HG03060 (cell line): ENCODE measurements around the gene OVCA2.

Experiments used
- ATAC-seq: cut with Tn5 transposase; IDR thresholded peaks from one replicate; pipeline ENCODE4 v1.9.1; 2021; ENCODE audit warnings: low read depth, moderate number of reproducible peaks; ENCODE audit not compliant: unreplicated experiment

OVCA2 gene

GRCh38 chr17:2041561-2042389, at the start of gene OVCA2:
OVCA2 (plus strand) TSS chr17:2042022; CDS start chr17:2042048, 26 bp downstream.
- ATAC-seq: peak; percentile 76

GRCh38 chr17:1992541-1992940, 49.3 kb upstream of the OVCA2 start:
- no peak for ATAC-seq

- no peak for ATAC-seq
These were observed 47.1 kb upstream of the OVCA2 start for GRCh38 chr17:1994707-1995106.

GRCh38 chr17:1995321-1995892, 46.4 kb upstream of the OVCA2 start:
- ATAC-seq: no peak

GRCh38 chr17:1995907-1996799, 45.7 kb upstream of the OVCA2 start:
- no peak for ATAC-seq

- no peak for ATAC-seq
These were observed 45.0 kb upstream of the OVCA2 start for GRCh38 chr17:1996800-1997288.

GRCh38 chr17:1997289-1997926, 44.4 kb upstream of the OVCA2 start:
- no peak for ATAC-seq

GRCh38 chr17:1997927-1998742, 43.7 kb upstream of the OVCA2 start:
- no peak for ATAC-seq

GRCh38 chr17:1999557-2000251, 42.1 kb upstream of the OVCA2 start:
- no peak for ATAC-seq

- no peak for ATAC-seq
These were observed 39.0 kb upstream of the OVCA2 start for GRCh38 chr17:2002767-2003329.

GRCh38 chr17:2003525-2003924, 38.3 kb upstream of the OVCA2 start:
- no peak for ATAC-seq

GRCh38 chr17:2004435-2004952, 37.3 kb upstream of the OVCA2 start:
- ATAC-seq: no peak

GRCh38 chr17:2008332-2009126, 33.3 kb upstream of the OVCA2 start:
- no peak for ATAC-seq

GRCh38 chr17:2009737-2010136, 32.1 kb upstream of the OVCA2 start:
- ATAC-seq: no peak

- no peak for ATAC-seq
These were observed 30.1 kb upstream of the OVCA2 start for GRCh38 chr17:2011411-2012371.

GRCh38 chr17:2012499-2012898, 29.3 kb upstream of the OVCA2 start:
- ATAC-seq: no peak
